ENCODE results near the gene LY6G5C. TPM values are rescaled to one million over a fixed set of nuclear protein-coding genes. Genes with fewer than 3 reads are reported as not detected.

Gene LY6G5C
- total and polyA plus RNA-seq, 9 of the 15 experiments (the other 6 are each of a cell fraction or from before 2014, with no cell fraction given): 0.10 to 0.67 (median 0.46) TPM; not detected in 4

GRCh38 chr6:31652925-31653724, 27.7 kb downstream of the LY6G5C start (continued):
- no peak for TF ChIP-seq SREBF1 (IDR thresholded peaks at IDR 0.05; ENCODE audit: borderline replicate concordance, low read depth, low read length)
- TF ChIP-seq CEBPG (CRISPR knock-in tag; IDR thresholded peaks at IDR 0.05): no peak
- no peak; a peak in 1 of 4 replicates for TF ChIP-seq CEBPG (tag; conservative IDR thresholded peaks at IDR 0.05 in 1 of 2, IDR thresholded peaks at IDR 0.05 in 1 of 2)
- no peak for TF ChIP-seq PRMT5 (CRISPR knock-in tag; IDR thresholded peaks at IDR 0.05)
- no peak for TF ChIP-seq NONO (IDR thresholded peaks at IDR 0.05; ENCODE audit: low read depth in 2 of 2, low read length in 1 of 2)
- no peak; the same call in 1 of the 2 replicates for TF ChIP-seq ZNF511 (CRISPR knock-in tag; IDR thresholded peaks at IDR 0.05)
- TF ChIP-seq JUND (IDR thresholded peaks at IDR 0.05; ENCODE audit: borderline replicate concordance, low read depth, low read length): no peak; the same call in 1 of the 2 replicates
- peak; percentile 64; the same call in 1 of the 3 replicates for TF ChIP-seq JUND (tag; IDR thresholded peaks at IDR 0.05; ENCODE audit: borderline replicate concordance, low read depth, low read length)
- TF ChIP-seq E2F5 (CRISPR knock-in tag; IDR thresholded peaks at IDR 0.05): no peak; the same call in 1 of the 2 replicates
- no peak for TF ChIP-seq PHF20 (IDR thresholded peaks at IDR 0.05; ENCODE audit: partially characterized antibody)
- no peak for TF ChIP-seq MCM2 (IDR thresholded peaks at IDR 0.05; ENCODE audit: low read depth)
- peak; percentile 70; the same call in 1 of the 2 replicates for TF ChIP-seq CBFB (CRISPR knock-in tag; IDR thresholded peaks at IDR 0.05)
- TF ChIP-seq GTF2E2 (tag; IDR thresholded peaks at IDR 0.05): peak; percentile 92; the same call in 1 of the 2 replicates
- TF ChIP-seq MLLT1 (IDR thresholded peaks at IDR 0.05): peak; percentile 90; a peak in 3 of 4 replicates
- TF ChIP-seq JUNB (CRISPR knock-in tag; conservative IDR thresholded peaks at IDR 0.05): no peak
- TF ChIP-seq KAT2B (IDR thresholded peaks at IDR 0.05; ENCODE audit: low read depth, low read length): no peak
- no peak for TF ChIP-seq ZFX (CRISPR knock-in tag; IDR thresholded peaks at IDR 0.05)
- peak; percentile 91 for TF ChIP-seq CREB3 (tag; conservative IDR thresholded peaks at IDR 0.05; ENCODE audit: low read depth)
- no peak for TF ChIP-seq ZNF140 (CRISPR knock-in tag; IDR thresholded peaks at IDR 0.05)
- no peak for TF ChIP-seq TRIM24 (IDR thresholded peaks at IDR 0.05)
- TF ChIP-seq MED1 (CRISPR knock-in tag; IDR thresholded peaks at IDR 0.05; ENCODE audit: borderline replicate concordance): no peak
- TF ChIP-seq ELF2 (CRISPR knock-in tag; IDR thresholded peaks at IDR 0.05): peak; percentile 79
- peak; percentile 2; the same call in 1 of the 2 replicates for TF ChIP-seq KLF6 (CRISPR knock-in tag; IDR thresholded peaks at IDR 0.05; ENCODE audit: borderline replicate concordance)
